ENCODE data around the gene ZRANB3. TPM values are rescaled to one million over a fixed set of nuclear protein-coding genes. Genes with fewer than 3 reads are reported as not detected.
"Not testable (repeated sequence)": the region's sequence is repeated elsewhere in the genome, so short reads cannot be mapped to it uniquely, and the experiment has no call there.

Gene ZRANB3
- polyA plus RNA-seq, 1 donor (not counting 4 experiments of a cell fraction or from before 2014, with no cell fraction given), result 10.6 TPM

GRCh38 chr2:135411646-135412045 is 119.4 kb downstream of the ZRANB3 start:
- dilution Hi-C loops (cut with MboI; ENCODE audit: extremely low pct_ligation_motif_present, low sequenced_read_pairs), result no loop called here
- no peaks in the 10 kb centered on the region for H3K36me3 ChIP-seq (ENCODE audit: control insufficient read depth in 2 of 2, extremely low read depth in 1 of 2, insufficient read depth in 2 of 2, low read length in 2 of 2)
- FAIRE-seq, result no peak
- H4K20me1 ChIP-seq (ENCODE audit: control insufficient read depth, extremely low read depth, insufficient read depth, low read length), result no peaks in the 10 kb centered on the region
- no peaks in the 10 kb centered on the region for H3K9me1 ChIP-seq (ENCODE audit: control insufficient read depth, extremely low read depth, insufficient read depth, low read length)
- H3K4me1 ChIP-seq (ENCODE audit: control insufficient read depth, extremely low read depth, insufficient read depth, low read length), result no peaks in the 10 kb centered on the region
- no peak for DNase-seq (ENCODE audit: low read depth, low spot score)
- TF ChIP-seq EZH2 (IDR thresholded peaks at IDR 0.05; ENCODE audit: low read length), result no peak
- TF ChIP-seq CTCF (optimal IDR thresholded peaks at IDR 0.05 in 1 of 3, IDR thresholded peaks at IDR 0.05 in 1 of 3, conservative IDR thresholded peaks at IDR 0.05 in 1 of 3; ENCODE audit: extremely low read depth in 1 of 3, insufficient read depth in 2 of 3, low read length in 3 of 3), result no peak
- H2AFZ ChIP-seq (ENCODE audit: control insufficient read depth, low read length), result no peak overlapping the region
- no peaks in the 10 kb centered on the region for H3K27me3 ChIP-seq (ENCODE audit: control insufficient read depth, extremely low read depth, insufficient read depth, low read length)
- no peak overlapping the region for H3K4me3 ChIP-seq (ENCODE audit: control insufficient read depth in 2 of 3, extremely low read depth in 1 of 3, insufficient read depth in 2 of 3, low read depth in 1 of 3, low read length in 3 of 3)
- H3K4me2 ChIP-seq (ENCODE audit: control insufficient read depth, extremely low read depth, insufficient read depth, low read depth, low read length), result no peak overlapping the region
- no peak overlapping the region for H3K27ac ChIP-seq (ENCODE audit: control insufficient read depth, insufficient read depth, low read length)
- H3K9me3 ChIP-seq (ENCODE audit: control insufficient read depth, low read depth, low read length), result no peaks in the 10 kb centered on the region
- H3K79me2 ChIP-seq (ENCODE audit: control insufficient read depth, insufficient read depth, low read length), result no peaks in the 10 kb centered on the region
- no peak overlapping the region for H3K9ac ChIP-seq (ENCODE audit: control insufficient read depth, extremely low read depth, insufficient read depth, low read length)

GRCh38 chr2:135409436-135409835 is 121.6 kb downstream of the ZRANB3 start:
- dilution Hi-C loops (cut with MboI; ENCODE audit: extremely low pct_ligation_motif_present, low sequenced_read_pairs), result no loop called here

GRCh38 chr2:135396259-135396658 is 134.8 kb downstream of the ZRANB3 start:
- H3K79me2 ChIP-seq (ENCODE audit: control insufficient read depth, insufficient read depth, low read length); FAIRE-seq; H3K27me3 ChIP-seq (ENCODE audit: control insufficient read depth, extremely low read depth, insufficient read depth, low read length); H4K20me1 ChIP-seq (ENCODE audit: control insufficient read depth, extremely low read depth, insufficient read depth, low read length); H3K4me1 ChIP-seq (ENCODE audit: control insufficient read depth, extremely low read depth, insufficient read depth, low read length); H3K36me3 ChIP-seq (ENCODE audit: control insufficient read depth in 2 of 2, extremely low read depth in 1 of 2, insufficient read depth in 2 of 2, low read length in 2 of 2); H3K9me3 ChIP-seq (ENCODE audit: control insufficient read depth, low read depth, low read length); dilution Hi-C loops (cut with MboI; ENCODE audit: extremely low pct_ligation_motif_present, low sequenced_read_pairs); H2AFZ ChIP-seq (ENCODE audit: control insufficient read depth, low read length); H3K27ac ChIP-seq (ENCODE audit: control insufficient read depth, insufficient read depth, low read length); H3K4me3 ChIP-seq (ENCODE audit: control insufficient read depth in 2 of 3, extremely low read depth in 1 of 3, insufficient read depth in 2 of 3, low read depth in 1 of 3, low read length in 3 of 3); H3K4me2 ChIP-seq (ENCODE audit: control insufficient read depth, extremely low read depth, insufficient read depth, low read depth, low read length); DNase-seq (ENCODE audit: low read depth, low spot score); H3K9ac ChIP-seq (ENCODE audit: control insufficient read depth, extremely low read depth, insufficient read depth, low read length); H3K9me1 ChIP-seq (ENCODE audit: control insufficient read depth, extremely low read depth, insufficient read depth, low read length): not testable (repeated sequence)

More at GRCh38 chr2:135409436-135409835, 121.6 kb downstream of the ZRANB3 start:
- Histone ChIP-seq H3K4me3 (ENCODE audit: control insufficient read depth in 2 of 3, extremely low read depth in 1 of 3, insufficient read depth in 2 of 3, low read depth in 1 of 3, low read length in 3 of 3) (no peak overlapping the region), H3K9me3 (ENCODE audit: control insufficient read depth, low read depth, low read length) (no peaks in the 10 kb centered on the region), H4K20me1 (ENCODE audit: control insufficient read depth, extremely low read depth, insufficient read depth, low read length) (no peaks in the 10 kb centered on the region), H3K4me2 (ENCODE audit: control insufficient read depth, extremely low read depth, insufficient read depth, low read depth, low read length) (no peak overlapping the region), H3K36me3 (ENCODE audit: control insufficient read depth in 2 of 2, extremely low read depth in 1 of 2, insufficient read depth in 2 of 2, low read length in 2 of 2) (no peaks in the 10 kb centered on the region), H3K9me1 (ENCODE audit: control insufficient read depth, extremely low read depth, insufficient read depth, low read length) (no peaks in the 10 kb centered on the region), H2AFZ (ENCODE audit: control insufficient read depth, low read length) (no peak overlapping the region), H3K4me1 (ENCODE audit: control insufficient read depth, extremely low read depth, insufficient read depth, low read length) (no peaks in the 10 kb centered on the region), H3K27me3 (ENCODE audit: control insufficient read depth, extremely low read depth, insufficient read depth, low read length) (no peaks in the 10 kb centered on the region), H3K79me2 (ENCODE audit: control insufficient read depth, insufficient read depth, low read length) (no peaks in the 10 kb centered on the region), H3K9ac (ENCODE audit: control insufficient read depth, extremely low read depth, insufficient read depth, low read length) (no peak overlapping the region), H3K27ac (ENCODE audit: control insufficient read depth, insufficient read depth, low read length) (no peak overlapping the region)
- no peak for FAIRE-seq
- TF ChIP-seq CTCF (optimal IDR thresholded peaks at IDR 0.05 in 1 of 3, IDR thresholded peaks at IDR 0.05 in 1 of 3, conservative IDR thresholded peaks at IDR 0.05 in 1 of 3; ENCODE audit: extremely low read depth in 1 of 3, insufficient read depth in 2 of 3, low read length in 3 of 3) (no peak), EZH2 (IDR thresholded peaks at IDR 0.05; ENCODE audit: low read length) (no peak)
- no peak for DNase-seq (ENCODE audit: low read depth, low spot score)
